ENCODE results near the gene LYST. TPM values are rescaled to one million over a fixed set of nuclear protein-coding genes. Genes with fewer than 3 reads are reported as not detected.

The LYST gene
- total RNA-seq, 1 experiment from 2014 or later = 4.8 TPM

- Histone ChIP-seq H3K79me2 (ENCODE audit: low read length) (no peaks in the 10 kb centered on the region), H3K4me1 (ENCODE audit: insufficient read depth, low read length) (peaks cover 62% of the 10 kb centered on the region), H3K4me2 (ENCODE audit: low read length) (peak overlapping the region; percentile 26), H3K27me3 (ENCODE audit: low read length) (no peaks in the 10 kb centered on the region), H3K9me3 (ENCODE audit: low read length) (no peaks in the 10 kb centered on the region), H2AFZ (ENCODE audit: low read length) (no peak overlapping the region), H4K20me1 (ENCODE audit: low read length) (no peaks in the 10 kb centered on the region), H3K27ac (ENCODE audit: low read length) (peak overlapping the region; percentile 55), H3K36me3 (ENCODE audit: low read depth, low read length) (no peaks in the 10 kb centered on the region), H3K9me2 (replicated peaks; ENCODE audit: low read length) (no peaks in the 10 kb centered on the region), H3K9ac (ENCODE audit: low read length) (0 out of 2 replicates have a peak overlapping the region, but pooled peaks have one; percentile 2), H3K4me3 (ENCODE audit: low read length) (no peak overlapping the region), H3F3A (ENCODE audit: low read length, unreplicated experiment) (peaks cover 5% of the 10 kb centered on the region)
- TF ChIP-seq EZH2 (IDR thresholded peaks at IDR 0.05; ENCODE audit: low read length, unreplicated experiment) = no peak
- TF ChIP-seq, protein P1, sequence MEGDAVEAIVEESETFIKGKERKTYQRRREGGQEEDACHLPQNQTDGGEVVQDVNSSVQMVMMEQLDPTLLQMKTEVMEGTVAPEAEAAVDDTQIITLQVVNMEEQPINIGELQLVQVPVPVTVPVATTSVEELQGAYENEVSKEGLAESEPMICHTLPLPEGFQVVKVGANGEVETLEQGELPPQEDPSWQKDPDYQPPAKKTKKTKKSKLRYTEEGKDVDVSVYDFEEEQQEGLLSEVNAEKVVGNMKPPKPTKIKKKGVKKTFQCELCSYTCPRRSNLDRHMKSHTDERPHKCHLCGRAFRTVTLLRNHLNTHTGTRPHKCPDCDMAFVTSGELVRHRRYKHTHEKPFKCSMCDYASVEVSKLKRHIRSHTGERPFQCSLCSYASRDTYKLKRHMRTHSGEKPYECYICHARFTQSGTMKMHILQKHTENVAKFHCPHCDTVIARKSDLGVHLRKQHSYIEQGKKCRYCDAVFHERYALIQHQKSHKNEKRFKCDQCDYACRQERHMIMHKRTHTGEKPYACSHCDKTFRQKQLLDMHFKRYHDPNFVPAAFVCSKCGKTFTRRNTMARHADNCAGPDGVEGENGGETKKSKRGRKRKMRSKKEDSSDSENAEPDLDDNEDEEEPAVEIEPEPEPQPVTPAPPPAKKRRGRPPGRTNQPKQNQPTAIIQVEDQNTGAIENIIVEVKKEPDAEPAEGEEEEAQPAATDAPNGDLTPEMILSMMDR (conservative IDR thresholded peaks at IDR 0.05; ENCODE audit: low read depth, low read length) = no peak
- TF ChIP-seq EZH2phosphoT487 (IDR thresholded peaks at IDR 0.05; ENCODE audit: borderline replicate concordance, low read length) = no peak
- ATAC-seq (no peak), DNase-seq (peak; percentile 56)
- no TSS peak for BruUV-seq (replicated peaks)
- POLR2A ChIA-PET (ENCODE audit: unreplicated experiment) = no interaction called here
- intact Hi-C loops (cut with micrococcal nuclease) = no loop called here
- CTCF ChIA-PET = no interaction called here
Measured at GRCh38 chr1:235913311-235913710, 46.6 kb upstream of the LYST start.

- no TSS peak for BruUV-seq (replicated peaks)
- CTCF ChIA-PET = no interaction called here
- no peak overlapping the region for H3K4me2 ChIP-seq (ENCODE audit: low read length)
Measured at GRCh38 chr1:235911876-235912275, 45.2 kb upstream of the LYST start.

DNA sequence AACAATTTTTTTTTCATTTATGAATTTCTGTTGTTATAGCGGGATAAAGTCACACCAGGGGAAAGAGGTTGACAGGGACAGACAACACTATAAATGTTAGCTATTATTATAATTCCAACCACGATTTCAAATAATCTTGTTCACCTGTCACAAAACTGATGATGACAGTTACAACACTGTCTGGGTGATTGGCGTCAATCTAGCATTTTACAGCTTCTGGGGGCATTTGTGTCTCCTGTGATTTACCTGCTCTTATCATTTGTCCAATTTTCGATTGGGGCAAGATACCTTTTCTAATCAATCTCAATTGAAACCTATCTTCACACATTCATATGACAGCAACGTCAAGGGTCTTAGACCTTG lies 44.6 kb upstream of the LYST start:
- H3F3A ChIP-seq (ENCODE audit: low read length, unreplicated experiment) = peaks cover 3% of the 10 kb centered on the region
- TF ChIP-seq EZH2 (IDR thresholded peaks at IDR 0.05; ENCODE audit: low read length, unreplicated experiment) (no peak), EZH2phosphoT487 (IDR thresholded peaks at IDR 0.05; ENCODE audit: borderline replicate concordance, low read length) (no peak)
- TF ChIP-seq, protein P1 (conservative IDR thresholded peaks at IDR 0.05; ENCODE audit: low read depth, low read length) = no peak
- CTCF ChIA-PET = no interaction called here
- no peaks in the 10 kb centered on the region for H3K27me3 ChIP-seq (ENCODE audit: low read length)
- intact Hi-C loops (cut with micrococcal nuclease) = loop anchor here (2.0 kb wide), 2 partner anchors 44 to 60 kb away; partner anchors contain the start of gene LYST
- POLR2A ChIA-PET (ENCODE audit: unreplicated experiment) = no interaction called here
- H3K36me3 ChIP-seq (ENCODE audit: low read depth, low read length) = no peaks in the 10 kb centered on the region
- no peak overlapping the region for H2AFZ ChIP-seq (ENCODE audit: low read length)
- DNase-seq (no peak), ATAC-seq (no peak)
- no TSS peak for BruUV-seq (replicated peaks)
- no peaks in the 10 kb centered on the region for H3K9me3 ChIP-seq (ENCODE audit: low read length)
- H3K9ac ChIP-seq (ENCODE audit: low read length) = peak overlapping the region; percentile 93; the same call in 1 of the 2 replicates
- no peaks in the 10 kb centered on the region for H3K9me2 ChIP-seq (replicated peaks; ENCODE audit: low read length)
- H3K4me2 ChIP-seq (ENCODE audit: low read length) = peak overlapping the region; percentile 87
- H3K4me1 ChIP-seq (ENCODE audit: insufficient read depth, low read length) = peaks cover 51% of the 10 kb centered on the region
- H3K4me3 ChIP-seq (ENCODE audit: low read length) = no peak overlapping the region
- H3K79me2 ChIP-seq (ENCODE audit: low read length) = no peaks in the 10 kb centered on the region
- no peaks in the 10 kb centered on the region for H4K20me1 ChIP-seq (ENCODE audit: low read length)
- peak overlapping the region; percentile 100 for H3K27ac ChIP-seq (ENCODE audit: low read length)

More at GRCh38 chr1:235911876-235912275, 45.2 kb upstream of the LYST start:
- H3K9me2 ChIP-seq (replicated peaks; ENCODE audit: low read length) = no peaks in the 10 kb centered on the region
- intact Hi-C loops (cut with micrococcal nuclease) = loop anchor here (2.0 kb wide), 2 partner anchors 45 to 59 kb away; partner anchors contain the start of gene LYST
- no peak for TF ChIP-seq EZH2phosphoT487 (IDR thresholded peaks at IDR 0.05; ENCODE audit: borderline replicate concordance, low read length)
- no peak for TF ChIP-seq EZH2 (IDR thresholded peaks at IDR 0.05; ENCODE audit: low read length, unreplicated experiment)
- TF ChIP-seq, protein P1 (conservative IDR thresholded peaks at IDR 0.05; ENCODE audit: low read depth, low read length) = no peak
- POLR2A ChIA-PET (ENCODE audit: unreplicated experiment) = no interaction called here
- no peaks in the 10 kb centered on the region for H3K9me3 ChIP-seq (ENCODE audit: low read length)
- H3K27ac ChIP-seq (ENCODE audit: low read length) = no peak overlapping the region
- no peaks in the 10 kb centered on the region for H3K36me3 ChIP-seq (ENCODE audit: low read depth, low read length)
- no peak for DNase-seq
- no peak for ATAC-seq
- H2AFZ ChIP-seq (ENCODE audit: low read length) = no peak overlapping the region
- H3K79me2 ChIP-seq (ENCODE audit: low read length) = no peaks in the 10 kb centered on the region
- H4K20me1 ChIP-seq (ENCODE audit: low read length) = no peaks in the 10 kb centered on the region
- peaks cover 3% of the 10 kb centered on the region for H3F3A ChIP-seq (ENCODE audit: low read length, unreplicated experiment)
- no peak overlapping the region for H3K4me3 ChIP-seq (ENCODE audit: low read length)
- H3K4me1 ChIP-seq (ENCODE audit: insufficient read depth, low read length) = peaks cover 54% of the 10 kb centered on the region
- H3K27me3 ChIP-seq (ENCODE audit: low read length) = no peaks in the 10 kb centered on the region
- H3K9ac ChIP-seq (ENCODE audit: low read length) = no peak overlapping the region
